ENCODE data around the gene RBL1.
"Not testable (repeated sequence)": the region's sequence is repeated elsewhere in the genome, so short reads cannot be mapped to it uniquely, and the experiment has no call there.

- TF ChIP-seq POLR2A, CTCF (IDR thresholded peaks at IDR 0.05): not testable (repeated sequence)
Measured at GRCh38 chr20:37069563-37069962, 26.2 kb downstream of the RBL1 start.

Measured in breast epithelium (tissue), 3 donors.